Cardiac septum (tissue), 1 donor: ENCODE results near the gene GLCCI1. TPM values are rescaled to one million over a fixed set of nuclear protein-coding genes. Genes with fewer than 3 reads are reported as not detected.
"Not testable (repeated sequence)": the region's sequence is repeated elsewhere in the genome, so short reads cannot be mapped to it uniquely, and the experiment has no call there.

ENCODE experiments used
- DNase-seq: peaks from one replicate; pipeline ENCODE4 v3.0.0-alpha.2; 2020; ENCODE audit warnings: low spot score
- intact Hi-C: fragments of 100-400 bp; cut with DNase I; formaldehyde crosslinking; loops from one replicate; pipeline ENCODE4 v1.14.0; 2022
- total RNA-seq: library from RNA; stranded (reverse); fragmentation: NEBNext Ultra II Directional; extraction: Animal tissue kit (Norgen Biotek cat#: 25700); gene quantifications from one replicate; pipeline ENCODE4 v1.2.1, GENCODE V29; 2021
- donor health status: DM: no; HTN: no; CAD: no.

The GLCCI1 gene
- total RNA-seq, 1 donor from 2014 or later: 5.1 TPM

- intact Hi-C loops: no loop called here
- DNase-seq: no peak
Measured at GRCh38 chr7:8070451-8071180, 102.0 kb downstream of the GLCCI1 start.

DNA sequence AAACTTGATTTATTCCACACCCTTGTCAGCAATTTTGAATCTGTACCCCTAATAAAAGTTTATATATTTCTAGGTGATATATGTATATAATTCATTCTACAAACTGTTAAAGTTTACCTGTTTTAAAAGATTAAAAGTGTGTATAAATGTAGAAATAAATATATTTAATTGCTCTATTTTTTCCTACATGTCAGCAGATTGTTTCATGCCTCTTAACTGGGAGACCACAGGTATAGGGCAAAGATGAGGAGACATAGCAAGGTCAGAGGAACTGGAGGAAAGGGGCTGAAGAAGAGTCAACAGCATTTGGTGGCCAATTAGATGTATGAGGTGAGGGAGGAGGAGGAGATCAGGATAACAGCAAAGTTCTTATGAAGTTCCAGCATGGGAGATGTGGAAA lies 109.8 kb downstream of the GLCCI1 start:
- no peak for DNase-seq
- intact Hi-C loops: no loop called here

DNA sequence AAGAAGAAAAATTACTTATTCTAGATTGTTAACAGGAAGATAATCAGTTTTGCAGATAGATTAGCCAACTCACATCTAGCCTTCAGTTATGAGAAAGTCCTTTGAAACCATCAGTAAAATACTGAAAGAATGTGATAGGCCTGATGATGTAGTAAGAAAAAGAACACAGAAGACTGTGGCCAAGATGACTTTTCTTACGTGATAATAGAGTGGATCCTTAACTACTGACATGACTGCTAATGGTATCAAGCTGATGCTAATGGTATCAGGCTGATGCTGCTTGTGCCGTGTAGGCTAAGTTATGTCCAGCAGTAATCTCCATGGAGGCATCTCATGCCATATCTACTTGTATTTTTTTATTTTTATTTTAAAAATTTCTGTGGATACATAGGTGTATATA lies 114.2 kb downstream of the GLCCI1 start:
- no peak for DNase-seq
- intact Hi-C loops: no loop called here

GRCh38 chr7:8084836-8085235 lies 116.2 kb downstream of the GLCCI1 start:
- DNase-seq: no peak
- intact Hi-C loops: no loop called here

- intact Hi-C loops: no loop called here
- no peak for DNase-seq
Measured at GRCh38 chr7:8085420-8085819, 116.8 kb downstream of the GLCCI1 start.

DNA sequence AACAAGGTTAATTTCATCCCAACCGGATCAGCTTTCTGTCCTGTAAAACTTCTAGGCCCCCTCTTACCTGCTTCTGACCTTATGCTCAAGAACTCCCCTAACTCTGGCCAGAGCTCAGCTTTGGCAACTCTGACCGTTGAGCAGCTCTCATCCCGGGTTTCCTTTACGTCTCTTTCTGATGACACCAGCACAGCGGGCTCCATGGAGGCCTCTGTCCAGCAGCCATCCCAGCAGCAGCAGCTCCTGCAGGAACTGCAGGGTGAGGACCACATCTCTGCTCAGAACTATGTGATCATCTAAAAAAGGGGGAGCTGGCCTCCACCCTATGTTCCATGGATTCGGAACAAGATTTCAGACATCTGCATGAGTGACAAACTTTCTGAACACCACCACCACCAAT lies 117.6 kb downstream of the GLCCI1 start:
- intact Hi-C loops: no loop called here
- no peak for DNase-seq

DNA sequence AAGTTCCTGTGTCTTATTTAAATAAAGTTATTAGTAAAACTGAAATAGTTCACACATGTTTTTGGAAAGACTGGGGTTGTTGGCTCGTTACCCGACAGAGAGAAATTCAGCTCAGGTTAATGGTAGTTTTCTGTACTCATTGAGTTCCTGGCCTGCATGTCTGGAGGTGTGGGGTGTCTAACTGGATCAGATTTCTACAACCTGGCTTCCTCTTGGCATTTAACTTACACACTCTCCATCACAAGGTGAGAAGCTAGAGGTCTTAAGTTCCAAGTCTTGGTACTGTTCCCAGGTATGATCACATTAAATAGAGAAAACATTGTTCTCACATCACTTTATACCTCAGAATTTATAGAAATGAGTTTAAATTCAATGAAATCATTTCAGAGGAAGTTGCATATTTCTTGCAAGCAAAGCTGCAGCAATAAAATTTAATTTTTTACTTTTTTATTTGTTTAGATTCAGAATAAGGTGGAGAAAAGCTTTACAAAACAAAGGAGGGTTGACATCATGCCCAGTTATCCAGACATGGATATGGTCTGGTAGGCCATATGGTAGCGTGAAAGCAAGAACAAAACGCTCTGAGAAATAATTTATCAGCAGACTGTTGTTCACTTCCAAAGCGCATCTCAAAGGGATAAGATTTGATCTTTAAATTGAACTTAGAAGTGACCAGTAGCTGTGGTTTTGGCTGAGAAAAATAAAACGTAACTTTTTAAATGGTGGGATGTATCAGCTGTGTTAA lies 120.6 kb downstream of the GLCCI1 start:
- intact Hi-C loops: no loop called here

GRCh38 chr7:8092140-8092539 lies 123.5 kb downstream of the GLCCI1 start:
- intact Hi-C loops: no loop called here
- DNase-seq: no peak

More for the DNA sequence above, 120.6 kb downstream of the GLCCI1 start:
- no peak for DNase-seq

- intact Hi-C loops: no loop called here
- DNase-seq: no peak
Measured at GRCh38 chr7:8094164-8095140, 125.9 kb downstream of the GLCCI1 start.

GRCh38 chr7:8101292-8101691 lies 132.7 kb downstream of the GLCCI1 start:
- DNase-seq, intact Hi-C loops: not testable (repeated sequence)

- intact Hi-C loops: no loop called here
- no peak for DNase-seq
Measured at GRCh38 chr7:8103282-8103681, 134.7 kb downstream of the GLCCI1 start.

DNA sequence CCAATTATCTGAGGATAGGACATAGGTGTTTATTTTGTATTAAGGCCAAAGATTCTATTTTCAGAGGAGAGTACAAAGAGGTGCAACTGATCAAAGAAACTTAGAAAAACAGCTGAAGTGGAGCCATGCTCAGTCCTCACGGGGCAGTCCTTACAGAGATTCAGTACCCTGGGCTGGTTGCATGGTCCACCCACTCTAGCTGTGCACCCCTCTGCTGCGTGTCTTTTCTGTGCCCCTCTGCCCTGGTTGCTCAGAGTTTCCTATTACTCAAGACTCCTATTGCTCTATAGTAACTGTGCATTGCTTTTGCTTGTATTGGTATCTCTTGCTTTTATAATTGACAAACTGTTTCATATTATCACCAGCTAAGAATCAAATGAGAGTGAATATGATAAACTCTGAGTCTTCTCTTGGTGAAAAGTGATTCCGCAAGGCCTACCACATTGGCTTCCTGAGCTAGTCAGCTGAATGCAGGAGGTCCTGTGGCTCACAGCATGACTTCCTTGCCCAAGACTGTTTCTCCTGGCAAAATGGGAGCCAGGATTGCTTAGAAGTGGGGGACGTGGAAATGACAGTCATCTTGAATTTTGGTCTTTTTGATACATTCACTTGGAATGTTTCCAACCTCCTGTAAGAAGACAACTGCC lies 137.0 kb downstream of the GLCCI1 start:
- DNase-seq: no peak
- intact Hi-C loops: no loop called here

GRCh38 chr7:8109196-8110022 lies 140.8 kb downstream of the GLCCI1 start:
- DNase-seq: no peak
- intact Hi-C loops: no loop called here

DNA sequence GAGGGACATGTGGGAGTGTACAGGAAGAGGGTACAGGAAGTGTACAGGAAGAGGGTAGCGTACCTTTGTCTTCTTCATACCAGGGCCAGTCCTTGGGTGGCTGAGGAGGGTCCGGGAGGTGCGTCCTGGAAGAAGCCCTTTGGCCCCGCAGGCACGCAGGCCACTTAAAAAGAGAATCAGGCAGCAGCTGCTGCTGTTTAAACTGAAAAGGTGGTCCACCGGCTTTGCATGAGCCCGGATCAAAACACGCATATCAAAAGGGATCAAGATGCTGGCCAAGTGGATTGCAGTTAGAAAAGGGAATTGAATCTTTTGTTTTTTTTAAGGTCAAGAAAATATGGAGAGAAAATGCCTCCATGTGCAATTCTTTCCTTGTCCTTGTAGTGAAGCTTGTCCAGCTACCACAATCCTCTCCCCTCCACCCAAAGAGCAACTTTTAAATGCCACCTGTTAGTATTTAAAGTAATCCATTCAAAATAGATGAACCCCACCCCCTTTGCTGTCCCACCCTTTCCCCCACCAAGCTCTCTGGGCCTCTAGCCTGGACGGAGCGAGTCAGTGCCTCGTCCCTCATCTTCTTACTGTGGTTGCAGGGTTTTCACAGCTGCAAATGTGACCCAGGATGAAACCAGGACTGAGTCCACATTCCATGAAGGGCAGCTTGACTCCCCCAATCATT lies 142.8 kb downstream of the GLCCI1 start:
- no peak for DNase-seq
- intact Hi-C loops: no loop called here

GRCh38 chr7:8112685-8113084 lies 144.1 kb downstream of the GLCCI1 start:
- intact Hi-C loops: no loop called here
- DNase-seq: no peak

GRCh38 chr7:8113184-8113583 lies 144.6 kb downstream of the GLCCI1 start:
- no peak for DNase-seq

GRCh38 chr7:8114175-8114574 lies 145.6 kb downstream of the GLCCI1 start:
- intact Hi-C loops: no loop called here
- no peak for DNase-seq

More at GRCh38 chr7:8113184-8113583, 144.6 kb downstream of the GLCCI1 start:
- intact Hi-C loops: no loop called here
